ENCODE measurements around the gene PSG3.
A peak's percentile ranks its signal among the peaks of the same experiment; 100 is the strongest.
"Not testable (repeated sequence)": the region's sequence is repeated elsewhere in the genome, so short reads cannot be mapped to it uniquely, and the experiment has no call there.

PSG3 gene

GRCh38 chr19:42740381-42740780 lies at the start of gene PSG3:
TSS of gene PSG3 (minus strand) at chr19:42740481. CDS start at chr19:42740384, 97 bp downstream.
- not testable (repeated sequence) for DNase-seq

GRCh38 chr19:42788766-42789165 lies 48.5 kb upstream of the PSG3 start:
- not testable (repeated sequence) for DNase-seq

GRCh38 chr19:42787766-42788165 lies 47.5 kb upstream of the PSG3 start:
- not testable (repeated sequence) for DNase-seq

- DNase-seq = peak; percentile 23
These were observed 36.7 kb upstream of the PSG3 start for GRCh38 chr19:42776750-42777612.

- DNase-seq = not testable (repeated sequence)
These were observed 34.4 kb upstream of the PSG3 start for GRCh38 chr19:42774510-42775158.

GRCh38 chr19:42767319-42767718 lies 27.0 kb upstream of the PSG3 start:
- not testable (repeated sequence) for DNase-seq

GRCh38 chr19:42766871-42767270 lies 26.6 kb upstream of the PSG3 start:
- DNase-seq = not testable (repeated sequence)

- no peak for DNase-seq
These were observed 24.6 kb upstream of the PSG3 start for GRCh38 chr19:42764836-42765235.

- no peak for DNase-seq
These were observed 22.5 kb upstream of the PSG3 start for GRCh38 chr19:42762789-42763188.

- DNase-seq = not testable (repeated sequence)
These were observed 21.6 kb upstream of the PSG3 start for GRCh38 chr19:42761924-42762295.

GRCh38 chr19:42760954-42761923 lies 21.0 kb upstream of the PSG3 start:
- DNase-seq = not testable (repeated sequence)

GRCh38 chr19:42758667-42759066 lies 18.4 kb upstream of the PSG3 start:
- DNase-seq = not testable (repeated sequence)

- DNase-seq = not testable (repeated sequence)
These were observed 12.0 kb upstream of the PSG3 start for GRCh38 chr19:42752246-42752645.

- DNase-seq = not testable (repeated sequence)
These were observed 1.7 kb upstream of the PSG3 start for GRCh38 chr19:42741726-42742607.

- DNase-seq = not testable (repeated sequence)
These were observed 2.7 kb downstream of the PSG3 start for GRCh38 chr19:42737581-42738011.

GRCh38 chr19:42728341-42728740 lies 11.9 kb downstream of the PSG3 start:
- DNase-seq = not testable (repeated sequence)

- DNase-seq = not testable (repeated sequence)
These were observed 26.3 kb downstream of the PSG3 start for GRCh38 chr19:42714000-42714399.

GRCh38 chr19:42712753-42713152 lies 27.5 kb downstream of the PSG3 start:
- not testable (repeated sequence) for DNase-seq

GRCh38 chr19:42710986-42711385 lies 29.3 kb downstream of the PSG3 start:
- DNase-seq = not testable (repeated sequence)

- no peak for DNase-seq
These were observed 42.4 kb downstream of the PSG3 start for GRCh38 chr19:42697884-42698283.

- no peak for DNase-seq
These were observed 44.3 kb downstream of the PSG3 start for GRCh38 chr19:42695811-42696503.

Data from activated CD8-positive, alpha-beta memory T cell treated with anti-CD3 and anti-CD28 coated beads, Interleukin-2, amount 50 U/mL, for 4 hours (primary cell).